ENCODE data around the gene PCDHA4.
A peak's percentile ranks its signal among the peaks of the same experiment; 100 is the strongest.
"Not testable (repeated sequence)": the region's sequence is repeated elsewhere in the genome, so short reads cannot be mapped to it uniquely, and the experiment has no call there.

Gene PCDHA4

DNA sequence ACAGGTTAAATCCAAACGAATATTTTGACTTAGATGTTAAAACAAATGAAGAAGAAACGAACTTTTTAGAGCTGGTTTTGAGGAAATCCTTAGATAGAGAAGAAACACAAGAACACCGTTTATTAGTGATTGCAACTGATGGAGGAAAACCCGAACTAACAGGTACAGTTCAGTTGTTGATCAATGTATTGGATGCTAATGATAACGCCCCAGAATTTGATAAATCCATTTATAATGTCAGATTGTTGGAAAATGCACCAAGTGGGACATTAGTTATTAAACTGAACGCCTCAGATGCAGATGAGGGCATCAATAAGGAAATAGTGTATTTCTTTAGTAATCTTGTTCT, 15.4 kb downstream of the PCDHA4 start:
- DNase-seq: no peak

- DNase-seq: not testable (repeated sequence)
These were observed 16.1 kb downstream of the PCDHA4 start for GRCh38 chr5:140822969-140823368.

DNA sequence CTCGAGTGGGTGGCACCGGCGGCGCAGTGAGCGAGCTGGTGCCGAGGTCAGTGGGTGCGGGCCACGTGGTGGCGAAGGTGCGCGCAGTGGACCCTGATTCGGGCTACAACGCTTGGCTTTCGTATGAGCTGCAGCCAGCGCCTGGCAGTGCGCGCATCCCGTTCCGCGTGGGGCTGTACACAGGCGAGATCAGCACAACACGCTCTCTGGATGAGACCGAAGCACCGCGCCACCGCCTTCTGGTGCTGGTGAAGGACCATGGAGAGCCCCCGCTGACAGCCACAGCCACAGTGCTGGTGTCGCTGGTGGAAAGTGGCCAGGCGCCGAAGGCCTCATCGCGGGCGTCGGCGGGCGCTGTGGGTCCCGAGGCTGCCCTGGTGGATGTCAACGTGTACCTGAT, 16.6 kb downstream of the PCDHA4 start:
- DNase-seq: no peak

GRCh38 chr5:140827704-140828361, 21.0 kb downstream of the PCDHA4 start, which contains the start of gene PCDHA6:
PCDHA6 (plus strand) TSS chr5:140827960; CDS start chr5:140828092, 132 bp downstream.
- DNase-seq: no peak

DNA sequence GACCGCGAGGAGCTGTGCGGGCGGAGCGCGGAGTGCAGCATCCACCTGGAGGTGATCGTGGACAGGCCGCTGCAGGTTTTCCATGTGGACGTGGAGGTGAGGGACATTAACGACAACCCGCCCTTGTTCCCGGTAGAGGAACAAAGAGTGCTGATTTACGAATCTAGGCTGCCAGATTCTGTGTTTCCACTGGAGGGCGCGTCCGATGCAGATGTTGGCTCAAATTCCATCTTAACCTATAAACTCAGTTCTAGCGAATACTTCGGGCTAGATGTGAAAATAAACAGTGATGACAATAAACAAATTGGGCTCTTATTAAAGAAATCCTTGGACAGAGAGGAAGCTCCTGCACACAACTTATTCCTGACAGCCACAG, 21.5 kb downstream of the PCDHA4 start:
- DNase-seq: no peak

DNA sequence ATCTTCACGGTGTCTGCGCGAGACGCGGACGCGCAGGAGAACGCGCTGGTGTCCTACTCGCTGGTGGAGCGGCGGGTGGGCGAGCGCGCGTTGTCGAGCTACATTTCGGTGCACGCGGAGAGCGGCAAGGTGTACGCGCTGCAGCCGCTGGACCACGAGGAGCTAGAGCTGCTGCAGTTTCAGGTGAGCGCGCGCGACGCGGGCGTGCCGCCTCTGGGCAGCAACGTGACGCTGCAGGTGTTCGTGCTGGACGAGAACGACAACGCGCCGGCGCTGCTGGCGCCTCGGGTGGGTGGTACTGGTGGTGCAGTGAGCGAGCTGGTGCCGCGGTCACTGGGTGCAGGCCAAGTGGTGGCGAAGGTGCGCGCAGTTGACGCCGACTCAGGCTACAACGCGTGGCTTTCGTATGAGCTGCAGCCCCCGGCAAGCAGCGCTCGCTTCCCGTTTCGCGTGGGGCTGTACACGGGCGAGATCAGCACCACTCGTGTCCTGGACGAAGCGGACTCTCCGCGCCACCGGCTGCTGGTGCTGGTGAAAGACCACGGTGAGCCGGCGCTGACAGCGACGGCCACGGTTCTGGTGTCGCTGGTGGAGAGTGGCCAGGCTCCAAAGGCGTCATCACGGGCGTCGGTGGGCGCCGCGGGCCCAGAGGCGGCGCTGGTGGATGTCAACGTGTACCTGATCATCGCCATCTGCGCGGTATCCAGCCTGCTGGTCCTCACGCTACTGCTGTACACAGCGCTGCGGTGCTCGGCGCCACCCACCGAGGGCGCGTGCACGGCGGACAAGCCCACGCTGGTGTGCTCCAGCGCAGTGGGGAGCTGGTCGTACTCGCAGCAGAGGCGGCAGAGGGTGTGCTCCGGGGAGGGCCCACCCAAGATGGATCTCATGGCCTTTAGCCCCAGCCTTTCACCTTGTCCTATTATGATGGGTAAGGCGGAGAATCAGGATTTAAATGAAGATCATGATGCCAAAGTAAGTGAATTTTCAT, 22.9 kb downstream of the PCDHA4 start:
- not testable (repeated sequence) for DNase-seq

GRCh38 chr5:140833993-140834392, 27.1 kb downstream of the PCDHA4 start, which contains the start of gene PCDHA7:
PCDHA7 (plus strand) TSS chr5:140834269; CDS start chr5:140834384, 115 bp downstream.
- no peak for DNase-seq

- not testable (repeated sequence) for DNase-seq
These were observed 27.7 kb downstream of the PCDHA4 start for GRCh38 chr5:140834439-140835008.

DNA sequence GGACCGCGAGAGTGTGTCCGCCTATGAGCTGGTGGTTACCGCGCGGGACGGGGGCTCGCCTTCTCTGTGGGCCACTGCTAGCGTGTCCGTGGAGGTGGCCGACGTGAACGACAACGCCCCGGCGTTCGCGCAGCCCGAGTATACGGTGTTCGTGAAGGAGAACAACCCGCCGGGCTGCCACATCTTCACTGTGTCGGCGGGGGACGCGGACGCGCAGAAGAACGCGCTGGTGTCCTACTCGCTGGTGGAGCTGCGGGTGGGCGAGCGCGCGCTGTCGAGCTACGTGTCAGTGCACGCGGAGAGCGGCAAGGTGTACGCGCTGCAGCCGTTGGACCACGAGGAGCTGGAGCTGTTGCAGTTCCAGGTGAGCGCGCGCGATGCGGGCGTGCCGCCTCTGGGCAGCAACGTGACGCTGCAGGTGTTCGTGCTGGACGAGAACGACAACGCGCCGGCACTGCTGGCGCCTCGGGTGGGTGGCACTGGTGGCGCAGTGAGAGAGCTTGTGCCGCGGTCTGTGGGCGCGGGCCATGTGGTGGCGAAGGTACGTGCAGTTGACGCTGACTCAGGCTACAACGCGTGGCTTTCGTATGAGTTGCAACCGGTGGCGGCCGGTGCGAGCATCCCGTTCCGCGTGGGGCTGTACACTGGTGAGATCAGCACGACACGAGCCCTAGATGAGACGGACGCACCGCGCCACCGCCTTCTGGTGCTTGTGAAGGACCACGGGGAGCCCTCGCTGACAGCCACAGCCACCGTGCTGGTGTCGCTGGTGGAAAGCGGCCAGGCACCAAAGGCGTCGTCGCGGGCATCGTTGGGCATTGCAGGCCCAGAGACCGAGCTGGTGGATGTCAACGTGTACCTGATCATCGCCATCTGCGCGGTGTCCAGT, 29.0 kb downstream of the PCDHA4 start:
- no peak for DNase-seq

GRCh38 chr5:140840978-140841962, 34.4 kb downstream of the PCDHA4 start, which contains the start of gene PCDHA8:
PCDHA8 (plus strand) TSS chr5:140841187; CDS start chr5:140841322, 135 bp downstream.
- peak in 1 of 2 donors; percentile 23 for DNase-seq

DNA sequence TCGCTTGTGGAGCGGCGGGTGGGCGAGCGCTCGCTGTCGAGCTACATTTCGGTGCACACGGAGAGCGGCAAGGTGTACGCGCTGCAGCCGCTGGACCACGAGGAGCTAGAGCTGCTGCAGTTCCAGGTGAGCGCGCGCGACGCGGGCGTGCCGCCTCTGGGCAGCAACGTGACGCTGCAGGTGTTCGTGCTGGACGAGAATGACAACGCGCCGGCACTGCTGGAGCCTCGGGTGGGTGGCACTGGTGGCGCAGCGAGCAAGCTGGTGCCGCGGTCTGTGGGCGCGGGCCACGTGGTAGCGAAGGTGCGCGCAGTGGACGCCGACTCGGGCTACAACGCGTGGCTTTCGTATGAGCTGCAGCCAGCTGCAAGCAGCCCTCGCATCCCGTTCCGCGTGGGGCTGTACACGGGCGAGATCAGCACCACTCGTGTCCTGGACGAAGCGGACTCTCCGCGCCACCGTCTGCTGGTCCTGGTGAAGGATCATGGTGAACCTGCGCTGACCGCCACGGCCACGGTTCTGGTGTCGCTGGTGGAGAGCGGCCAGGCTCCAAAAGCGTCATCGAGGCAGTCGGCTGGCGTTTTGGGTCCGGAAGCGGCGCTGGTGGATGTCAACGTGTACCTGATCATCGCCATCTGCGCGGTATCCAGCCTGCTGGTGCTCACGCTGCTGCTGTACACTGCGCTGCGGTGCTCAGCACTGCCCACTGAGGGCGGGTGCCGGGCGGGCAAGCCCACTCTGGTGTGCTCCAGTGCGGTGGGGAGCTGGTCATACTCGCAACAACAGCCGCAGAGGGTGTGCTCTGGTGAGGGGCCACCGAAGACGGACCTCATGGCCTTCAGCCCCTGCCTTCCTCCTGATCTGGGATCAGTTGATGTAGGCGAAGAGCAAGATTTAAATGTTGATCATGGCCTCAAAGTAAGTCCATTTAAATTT, 36.2 kb downstream of the PCDHA4 start:
- no peak for DNase-seq

- DNase-seq: not testable (repeated sequence)
These were observed 41.6 kb downstream of the PCDHA4 start, which contains the start of gene PCDHA9 for GRCh38 chr5:140848139-140849102. PCDHA9 (plus strand) TSS chr5:140848382; CDS start chr5:140848496, 114 bp downstream.

- DNase-seq: not testable (repeated sequence)
These were observed 43.2 kb downstream of the PCDHA4 start for GRCh38 chr5:140849831-140850634.

GRCh38 chr5:140855772-140856674, 49.2 kb downstream of the PCDHA4 start, which contains the start of gene PCDHA10:
PCDHA10 (plus strand) TSS chr5:140855897; CDS start chr5:140856049, 152 bp downstream.
- no peak for DNase-seq

- no peak for DNase-seq
These were observed 50.5 kb downstream of the PCDHA4 start for GRCh38 chr5:140857177-140857986.

DNA sequence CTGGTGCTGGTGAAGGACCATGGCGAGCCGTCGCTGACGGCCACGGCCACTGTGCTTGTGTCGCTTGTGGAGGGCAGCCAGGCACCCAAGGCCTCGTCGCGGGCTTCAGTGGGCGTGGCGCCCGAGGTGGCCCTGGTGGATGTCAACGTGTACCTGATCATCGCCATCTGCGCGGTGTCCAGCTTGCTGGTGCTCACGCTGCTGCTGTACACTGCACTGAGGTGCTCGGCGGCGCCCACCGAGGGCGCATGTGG, 51.0 kb downstream of the PCDHA4 start:
- no peak for DNase-seq

Data from stimulated activated CD4-positive, alpha-beta T cell treated with anti-CD3 and anti-CD28 coated beads, Interleukin-2, amount 100 ng/mL, for 24 hours (primary cell).